ENCODE results near the gene MT2A.

DNA sequence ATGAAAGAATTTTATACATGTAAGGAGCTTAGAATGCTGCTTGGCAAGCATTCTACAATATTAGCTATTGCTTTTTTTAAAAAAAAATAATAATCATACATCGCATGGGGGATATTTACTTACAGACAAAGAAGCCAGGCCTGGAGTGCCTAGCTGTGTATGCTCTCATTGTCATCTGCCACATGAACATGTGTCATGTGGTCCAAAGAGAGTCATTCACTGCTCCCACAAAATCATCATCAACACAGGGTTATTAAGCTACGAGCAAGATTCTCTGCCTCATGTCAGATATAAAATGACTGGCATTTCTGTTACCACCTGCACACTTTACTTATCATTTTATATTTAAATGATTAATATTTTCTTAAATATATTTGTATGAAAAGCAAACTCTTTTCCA is 15.3 kb downstream of the MT2A start:
- TF ChIP-seq POLR2AphosphoS5 (IDR thresholded peaks at IDR 0.05; ENCODE audit: low read depth, low read length) (no peak), SIN3A (IDR thresholded peaks at IDR 0.05; ENCODE audit: borderline replicate concordance, insufficient read depth, low read length) (no peak)

Measured in PFSK-1 (cell line).